Testis (tissue), 3 donors: Measurements from ENCODE around the gene NUBPL. TPM values are rescaled to one million over a fixed set of nuclear protein-coding genes. Genes with fewer than 3 reads are reported as not detected.

Experiments used
- DNase-seq: peaks from one replicate; pipeline ENCODE4 v3.0.0-alpha.2; 2019
- H3K27ac ChIP-seq, 2 donors: fragments of 200-600 bp; sonication (generic); one replicate each; pipeline ENCODE4 v1.5.1; 2019
- H3K27me3 ChIP-seq: fragments of 200-600 bp; sonication (generic); one replicate; pipeline ENCODE4 v1.5.1; 2019
- H3K36me3 ChIP-seq: fragments of 200-600 bp; sonication (generic); one replicate; pipeline ENCODE4 v1.5.1; 2017; ENCODE audit warnings: low read depth; ENCODE audit errors: missing control alignments
- H3K4me1 ChIP-seq: fragments of 200-600 bp; sonication (generic); one replicate; pipeline ENCODE4 v1.5.1; 2019
- H3K4me3 ChIP-seq, 2 donors: fragments of 200-600 bp; sonication (generic); one replicate each; pipeline ENCODE4 v1.5.1; 2017 to 2019
- H3K9me3 ChIP-seq: fragments of 200-600 bp; sonication (generic); one replicate; pipeline ENCODE4 v1.5.1; 2017
- CTCF ChIP-seq, 3 experiments: fragments of 450-650 bp in 2 of 3; fragments of 200-600 bp in 1 of 3; sonication (generic) in 1 of 3; IDR thresholded peaks; one replicate each; pipeline ENCODE4 v1.5.1; 2016 to 2019; ENCODE audit warnings: antibody characterized with exemption in 3 of 3, mild to moderate bottlenecking in 2 of 3, moderate library complexity in 1 of 3
- POLR2A ChIP-seq: fragments of 450-650 bp; IDR thresholded peaks from one replicate; pipeline ENCODE4 v1.6.1; 2017; ENCODE audit warnings: antibody characterized with exemption, mild to moderate bottlenecking, moderate library complexity
- WGBS, 2 donors: methylation state at CpG; one replicate each; pipeline ENCODE4 v1.1.5; 2018; 5-methylcytosine and 5-hydroxymethylcytosine counted together
- intact Hi-C: fragments of 100-400 bp; cut with DNase I; formaldehyde crosslinking; loops from one replicate; pipeline ENCODE4 v1.15.1; 2023; ENCODE audit warnings: low total_unique reads
- polyA plus RNA-seq: library from polyadenylated mRNA; stranded (reverse); fragments of 350-450 nt; fragmentation: Illumina TruSeq; extraction: RNeasy Lipid Tissue Mini Kit (QIAGEN cat#74804); gene quantifications from one replicate; pipeline ENCODE4 v1.2.3, GENCODE V29; 2014; ENCODE audit warnings: low read depth, low replicate concordance; ENCODE audit not compliant: insufficient read depth
- total RNA-seq, 2 donors: library from RNA; depleted of rRNA; stranded (reverse); fragments of >200 nt; gene quantifications; one replicate each; pipeline ENCODE4 v1.2.3, GENCODE V29; 2016

NUBPL gene
- total and polyA plus RNA-seq, 3 donors from 2014 or later, result 7.8 to 25.0 (median 19.8) TPM

- TF ChIP-seq CTCF (IDR thresholded peaks at IDR 0.05), result no peak
- no peak for TF ChIP-seq POLR2A
- intact Hi-C loops, result no loop called here
- Histone ChIP-seq H3K4me3 (no peak overlapping the region), H3K9me3 (no peaks in the 10 kb centered on the region), H3K4me1 (no peaks in the 10 kb centered on the region), H3K27ac (no peak overlapping the region), H3K36me3 (no peaks in the 10 kb centered on the region), H3K27me3 (no peaks in the 10 kb centered on the region)
- WGBS, 2 donors, result 62 to 63% methylated on average over 7 of the region's 7 CpGs
- DNase-seq, result no peak
These were observed 31.1 kb upstream of the NUBPL start for GRCh38 chr14:31530136-31530535.

DNA sequence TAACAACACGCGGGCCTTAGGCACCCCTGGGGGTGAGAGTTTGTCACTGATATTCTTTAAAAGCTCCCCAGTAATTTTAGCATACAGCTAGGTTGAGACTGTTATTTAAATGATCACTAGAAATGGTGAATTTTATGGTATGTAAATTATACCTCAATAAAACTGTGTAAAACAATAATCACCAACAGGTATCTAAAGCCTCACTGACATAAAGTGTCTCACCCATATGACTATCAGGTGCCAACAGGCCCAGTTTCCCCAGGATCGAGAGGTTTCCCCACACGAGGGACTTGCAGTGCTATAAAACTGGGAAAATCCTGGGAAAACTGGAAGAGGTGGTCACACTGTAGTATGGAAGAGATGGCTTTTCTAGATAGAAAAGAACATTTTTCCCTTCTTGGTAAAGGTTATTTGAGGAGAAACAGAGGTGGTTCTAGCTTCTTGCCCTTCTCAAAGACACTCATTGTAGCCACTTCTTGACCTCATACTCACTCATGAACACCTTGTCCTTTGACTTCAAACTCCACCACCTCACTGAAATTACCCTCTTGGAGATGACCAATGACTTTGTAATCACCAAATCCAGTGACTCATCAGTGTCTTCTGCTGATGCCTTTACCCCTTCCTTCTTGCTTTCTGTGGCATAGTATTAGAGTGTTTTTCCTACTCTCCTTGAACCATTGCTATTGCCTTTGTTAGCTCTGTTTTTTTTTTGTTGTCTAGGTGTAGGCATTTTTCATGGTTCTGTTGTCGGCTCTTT, 24.8 kb upstream of the NUBPL start:
- no peak overlapping the region for H3K4me3 ChIP-seq
- TF ChIP-seq CTCF (IDR thresholded peaks at IDR 0.05) (no peak), POLR2A (no peak)
- 78 to 85% methylated on average over 5 of the region's 5 CpGs for WGBS, 2 donors
- no peaks in the 10 kb centered on the region for H3K4me1 ChIP-seq
- no peak for DNase-seq
- H3K27ac ChIP-seq, result no peak overlapping the region
- intact Hi-C loops, result no loop called here
- H3K9me3 ChIP-seq, result no peaks in the 10 kb centered on the region
- H3K36me3 ChIP-seq, result no peaks in the 10 kb centered on the region
- no peaks in the 10 kb centered on the region for H3K27me3 ChIP-seq

GRCh38 chr14:31541702-31542101, 19.5 kb upstream of the NUBPL start:
- intact Hi-C loops, result no loop called here

GRCh38 chr14:31543969-31544799, 17.0 kb upstream of the NUBPL start:
- Histone ChIP-seq H3K27ac (no peak overlapping the region), H3K9me3 (no peaks in the 10 kb centered on the region), H3K4me1 (no peaks in the 10 kb centered on the region), H3K27me3 (no peaks in the 10 kb centered on the region), H3K36me3 (no peaks in the 10 kb centered on the region), H3K4me3 (no peak overlapping the region)
- WGBS, 2 donors, result 86 to 87% methylated on average over 5 of the region's 5 CpGs
- TF ChIP-seq POLR2A (no peak), CTCF (IDR thresholded peaks at IDR 0.05) (peak in 1 of 3 experiments; percentile 18)
- DNase-seq, result no peak
- intact Hi-C loops, result no loop called here

More at GRCh38 chr14:31541702-31542101, 19.5 kb upstream of the NUBPL start:
- WGBS, 2 donors, result 63 to 82% methylated on average over 1 of the region's 1 CpG
- no peaks in the 10 kb centered on the region for H3K9me3 ChIP-seq
- H3K4me1 ChIP-seq, result no peaks in the 10 kb centered on the region
- TF ChIP-seq POLR2A, result no peak
- no peak for TF ChIP-seq CTCF (IDR thresholded peaks at IDR 0.05)
- DNase-seq, result no peak
- no peaks in the 10 kb centered on the region for H3K36me3 ChIP-seq
- H3K4me3 ChIP-seq, result no peak overlapping the region
- no peak overlapping the region for H3K27ac ChIP-seq
- no peaks in the 10 kb centered on the region for H3K27me3 ChIP-seq
